ENCODE data around the gene USP34.

The USP34 gene

DNA sequence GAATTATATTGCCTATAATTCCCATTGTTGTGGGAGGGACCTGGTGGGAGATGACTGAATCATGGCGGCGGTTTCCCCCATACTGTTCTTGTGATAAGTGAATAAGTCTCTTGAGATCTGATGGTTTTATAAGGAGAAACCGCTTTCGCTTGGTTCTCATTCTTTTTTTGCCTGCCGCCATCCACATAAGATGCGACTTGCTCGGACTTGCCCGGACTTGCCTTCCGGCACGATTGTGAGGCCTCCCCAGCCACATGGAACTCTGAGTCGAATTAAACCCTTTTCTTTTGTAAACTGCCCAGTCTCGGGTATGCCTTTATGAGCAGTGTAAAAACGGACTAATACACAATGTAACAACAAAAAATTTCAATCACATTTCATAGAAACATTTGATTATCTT lies 193.1 kb downstream of the USP34 start:
- DNase-seq (ENCODE audit: low read depth, low spot score): no peak
- Histone ChIP-seq H3K36me3 (ENCODE audit: insufficient read depth, insufficient read length, low read length) (peaks cover 20% of the 10 kb centered on the region), H3K9me3 (ENCODE audit: insufficient read depth, low read length) (no peaks in the 10 kb centered on the region), H3K4me3 (ENCODE audit: insufficient read length, low read depth) (no peak overlapping the region), H3K27me3 (ENCODE audit: insufficient read depth, insufficient read length) (no peaks in the 10 kb centered on the region), H3K4me1 (ENCODE audit: insufficient read depth, insufficient read length) (no peaks in the 10 kb centered on the region), H3K9ac (ENCODE audit: insufficient read length, low read depth) (no peak overlapping the region)
- TF ChIP-seq YY1 (IDR thresholded peaks at IDR 0.05; ENCODE audit: insufficient read depth, insufficient read length) (no peak), ZNF274 (IDR thresholded peaks at IDR 0.05; ENCODE audit: low read depth, low read length) (no peak), SUZ12 (IDR thresholded peaks at IDR 0.05; ENCODE audit: extremely low read depth, insufficient read depth, insufficient read length) (no peak)

DNA sequence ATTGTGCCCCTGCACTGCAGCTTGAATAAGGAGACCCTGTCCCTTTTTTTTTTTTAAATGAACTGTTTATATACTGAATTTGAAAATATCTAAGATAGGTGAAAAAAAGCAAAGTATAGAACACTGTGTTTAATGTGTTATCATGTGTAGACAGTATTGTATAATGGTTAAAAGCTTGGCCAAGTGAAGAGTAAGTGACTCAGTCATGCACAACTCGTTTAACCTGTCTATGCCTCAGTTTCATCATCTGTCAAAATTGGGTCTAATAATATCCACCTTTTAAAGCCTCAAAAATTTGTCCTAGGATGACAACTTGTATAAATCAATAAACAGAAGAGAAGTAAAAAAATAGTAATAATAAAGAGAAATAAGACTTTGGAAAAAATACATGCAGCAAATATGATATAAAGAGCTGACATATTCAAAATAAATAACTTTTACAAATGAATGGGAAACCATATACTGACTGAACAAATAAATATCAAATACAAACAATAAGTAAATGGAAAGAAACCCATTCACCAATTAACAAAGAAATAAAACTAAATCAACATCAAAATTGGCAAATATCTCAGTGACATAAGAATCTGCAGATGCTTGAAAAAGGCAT lies 195.2 kb downstream of the USP34 start:
- H3K9me3 ChIP-seq (ENCODE audit: insufficient read depth, low read length): no peaks in the 10 kb centered on the region
- TF ChIP-seq SUZ12 (IDR thresholded peaks at IDR 0.05; ENCODE audit: extremely low read depth, insufficient read depth, insufficient read length) (no peak), ZNF274 (IDR thresholded peaks at IDR 0.05; ENCODE audit: low read depth, low read length) (no peak), YY1 (IDR thresholded peaks at IDR 0.05; ENCODE audit: insufficient read depth, insufficient read length) (no peak)
- H3K36me3 ChIP-seq (ENCODE audit: insufficient read depth, insufficient read length, low read length): peaks cover 17% of the 10 kb centered on the region
- no peak for DNase-seq (ENCODE audit: low read depth, low spot score)
- no peaks in the 10 kb centered on the region for H3K4me1 ChIP-seq (ENCODE audit: insufficient read depth, insufficient read length)
- H3K27me3 ChIP-seq (ENCODE audit: insufficient read depth, insufficient read length): no peaks in the 10 kb centered on the region
- no peak overlapping the region for H3K9ac ChIP-seq (ENCODE audit: insufficient read length, low read depth)
- no peak overlapping the region for H3K4me3 ChIP-seq (ENCODE audit: insufficient read length, low read depth)

- Histone ChIP-seq H3K4me1 (ENCODE audit: insufficient read depth, insufficient read length) (no peaks in the 10 kb centered on the region), H3K27me3 (ENCODE audit: insufficient read depth, insufficient read length) (no peaks in the 10 kb centered on the region), H3K9me3 (ENCODE audit: insufficient read depth, low read length) (no peaks in the 10 kb centered on the region), H3K4me3 (ENCODE audit: insufficient read length, low read depth) (no peak overlapping the region), H3K36me3 (ENCODE audit: insufficient read depth, insufficient read length, low read length) (peaks cover 11% of the 10 kb centered on the region), H3K9ac (ENCODE audit: insufficient read length, low read depth) (no peak overlapping the region)
- TF ChIP-seq ZNF274 (IDR thresholded peaks at IDR 0.05; ENCODE audit: low read depth, low read length) (no peak), SUZ12 (IDR thresholded peaks at IDR 0.05; ENCODE audit: extremely low read depth, insufficient read depth, insufficient read length) (no peak), YY1 (IDR thresholded peaks at IDR 0.05; ENCODE audit: insufficient read depth, insufficient read length) (no peak)
- DNase-seq (ENCODE audit: low read depth, low spot score): no peak
Measured at GRCh38 chr2:61272421-61273070, 198.3 kb downstream of the USP34 start.

DNA sequence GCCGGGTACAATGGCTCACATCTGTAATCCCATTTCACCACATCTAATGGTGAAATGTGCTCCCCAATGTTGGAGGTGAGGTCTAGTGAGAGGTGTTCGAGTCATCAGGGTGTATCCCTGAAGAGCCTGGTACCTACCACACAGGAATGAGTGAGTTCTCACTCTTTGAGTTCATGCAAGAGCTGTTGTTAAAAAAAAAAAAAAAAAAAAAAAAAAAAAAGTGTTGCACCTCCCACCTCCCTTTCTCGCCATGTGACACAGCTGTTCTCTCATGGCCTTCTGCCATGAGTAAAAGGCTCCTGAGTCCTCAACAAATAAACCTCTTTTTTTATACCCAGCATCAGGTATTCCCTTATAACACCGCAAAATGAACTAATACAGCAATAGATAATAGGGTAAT lies 202.6 kb downstream of the USP34 start:
- no peaks in the 10 kb centered on the region for H3K27me3 ChIP-seq (ENCODE audit: insufficient read depth, insufficient read length)
- TF ChIP-seq SUZ12 (IDR thresholded peaks at IDR 0.05; ENCODE audit: extremely low read depth, insufficient read depth, insufficient read length) (no peak), YY1 (IDR thresholded peaks at IDR 0.05; ENCODE audit: insufficient read depth, insufficient read length) (no peak), ZNF274 (IDR thresholded peaks at IDR 0.05; ENCODE audit: low read depth, low read length) (no peak)
- peaks cover 11% of the 10 kb centered on the region for H3K36me3 ChIP-seq (ENCODE audit: insufficient read depth, insufficient read length, low read length)
- no peak overlapping the region for H3K9ac ChIP-seq (ENCODE audit: insufficient read length, low read depth)
- no peaks in the 10 kb centered on the region for H3K9me3 ChIP-seq (ENCODE audit: insufficient read depth, low read length)
- DNase-seq (ENCODE audit: low read depth, low spot score): no peak
- no peak overlapping the region for H3K4me3 ChIP-seq (ENCODE audit: insufficient read length, low read depth)
- H3K4me1 ChIP-seq (ENCODE audit: insufficient read depth, insufficient read length): no peaks in the 10 kb centered on the region

DNA sequence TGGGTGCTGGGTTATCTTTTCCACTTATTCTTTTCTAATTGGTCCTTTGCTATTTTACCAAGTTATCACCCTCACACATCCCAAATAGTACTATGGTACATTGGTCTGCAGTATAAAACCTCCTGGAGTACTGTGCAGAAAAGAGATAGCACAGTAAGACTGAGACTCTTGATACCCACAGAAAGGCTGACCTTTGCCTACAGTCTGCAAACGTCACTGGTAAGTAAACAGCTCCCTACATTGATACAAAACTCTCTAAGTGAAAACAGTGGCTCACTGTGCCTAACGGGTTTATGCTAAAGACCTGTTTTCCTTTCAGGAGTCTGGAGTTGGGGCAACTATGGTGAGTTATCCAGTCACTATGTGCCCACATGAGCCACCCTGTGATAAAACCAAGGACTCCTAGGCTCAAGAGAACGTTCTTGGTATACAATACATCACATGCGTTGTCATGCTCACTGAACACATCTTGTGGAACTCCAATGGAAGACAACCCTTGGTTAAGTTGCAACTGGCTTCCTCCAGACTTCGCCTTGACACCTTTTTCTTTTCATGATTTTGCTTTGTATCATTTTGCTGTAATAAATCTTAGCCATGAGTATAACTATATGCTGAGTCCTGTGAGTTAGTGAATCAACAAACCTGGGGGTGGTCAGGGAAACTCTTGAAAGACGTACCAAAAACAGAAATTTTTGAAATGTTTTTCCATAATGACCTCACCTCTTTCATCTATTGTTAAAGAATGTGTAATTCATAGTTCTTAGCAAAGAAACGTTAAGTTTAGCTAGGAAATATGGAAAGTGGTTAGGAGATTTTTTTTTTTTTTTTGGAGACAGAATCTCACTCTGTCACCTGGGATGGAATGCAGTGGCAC lies 204.0 kb downstream of the USP34 start:
- no peaks in the 10 kb centered on the region for H3K27me3 ChIP-seq (ENCODE audit: insufficient read depth, insufficient read length)
- no peak for DNase-seq (ENCODE audit: low read depth, low spot score)
- no peaks in the 10 kb centered on the region for H3K4me1 ChIP-seq (ENCODE audit: insufficient read depth, insufficient read length)
- H3K4me3 ChIP-seq (ENCODE audit: insufficient read length, low read depth): no peak overlapping the region
- no peak overlapping the region for H3K9ac ChIP-seq (ENCODE audit: insufficient read length, low read depth)
- H3K9me3 ChIP-seq (ENCODE audit: insufficient read depth, low read length): no peaks in the 10 kb centered on the region
- TF ChIP-seq SUZ12 (IDR thresholded peaks at IDR 0.05; ENCODE audit: extremely low read depth, insufficient read depth, insufficient read length) (no peak), YY1 (IDR thresholded peaks at IDR 0.05; ENCODE audit: insufficient read depth, insufficient read length) (no peak), ZNF274 (IDR thresholded peaks at IDR 0.05; ENCODE audit: low read depth, low read length) (no peak)
- H3K36me3 ChIP-seq (ENCODE audit: insufficient read depth, insufficient read length, low read length): peaks cover 11% of the 10 kb centered on the region

- peaks cover 13% of the 10 kb centered on the region for H3K36me3 ChIP-seq (ENCODE audit: insufficient read depth, insufficient read length, low read length)
- no peak overlapping the region for H3K4me3 ChIP-seq (ENCODE audit: insufficient read length, low read depth)
- H3K9me3 ChIP-seq (ENCODE audit: insufficient read depth, low read length): no peaks in the 10 kb centered on the region
- TF ChIP-seq YY1 (IDR thresholded peaks at IDR 0.05; ENCODE audit: insufficient read depth, insufficient read length) (no peak), ZNF274 (IDR thresholded peaks at IDR 0.05; ENCODE audit: low read depth, low read length) (no peak), SUZ12 (IDR thresholded peaks at IDR 0.05; ENCODE audit: extremely low read depth, insufficient read depth, insufficient read length) (no peak)
- no peak overlapping the region for H3K9ac ChIP-seq (ENCODE audit: insufficient read length, low read depth)
- no peaks in the 10 kb centered on the region for H3K4me1 ChIP-seq (ENCODE audit: insufficient read depth, insufficient read length)
- no peak for DNase-seq (ENCODE audit: low read depth, low spot score)
- no peaks in the 10 kb centered on the region for H3K27me3 ChIP-seq (ENCODE audit: insufficient read depth, insufficient read length)
Measured at GRCh38 chr2:61263830-61264229, 207.1 kb downstream of the USP34 start.

DNA sequence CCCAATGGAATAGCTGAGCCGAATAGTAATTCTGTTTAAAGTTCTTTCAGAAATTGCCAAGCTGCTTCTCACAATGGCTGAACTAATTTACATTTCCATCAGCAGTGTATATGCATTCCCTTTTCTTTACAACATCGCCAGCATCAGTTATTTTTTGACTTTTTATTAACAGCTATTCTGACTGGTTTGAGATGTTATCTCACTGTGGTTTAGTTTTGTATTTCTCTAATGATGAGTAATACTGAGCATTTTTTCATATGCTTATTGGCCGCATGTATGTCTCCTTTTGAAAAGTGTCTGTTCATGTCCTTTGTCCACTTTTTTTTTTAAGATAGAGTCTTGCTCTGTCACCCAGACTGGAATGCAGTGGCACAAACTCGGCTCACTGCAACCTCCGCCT lies 208.2 kb downstream of the USP34 start:
- no peak overlapping the region for H3K9ac ChIP-seq (ENCODE audit: insufficient read length, low read depth)
- peaks cover 9% of the 10 kb centered on the region for H3K36me3 ChIP-seq (ENCODE audit: insufficient read depth, insufficient read length, low read length)
- TF ChIP-seq ZNF274 (IDR thresholded peaks at IDR 0.05; ENCODE audit: low read depth, low read length) (no peak), YY1 (IDR thresholded peaks at IDR 0.05; ENCODE audit: insufficient read depth, insufficient read length) (no peak), SUZ12 (IDR thresholded peaks at IDR 0.05; ENCODE audit: extremely low read depth, insufficient read depth, insufficient read length) (no peak)
- no peak for DNase-seq (ENCODE audit: low read depth, low spot score)
- no peaks in the 10 kb centered on the region for H3K27me3 ChIP-seq (ENCODE audit: insufficient read depth, insufficient read length)
- H3K9me3 ChIP-seq (ENCODE audit: insufficient read depth, low read length): no peaks in the 10 kb centered on the region
- H3K4me1 ChIP-seq (ENCODE audit: insufficient read depth, insufficient read length): no peaks in the 10 kb centered on the region
- H3K4me3 ChIP-seq (ENCODE audit: insufficient read length, low read depth): no peak overlapping the region

Measured in NT2/D1 (cell line).